Brain pericyte (primary cell): ENCODE measurements around the gene ACTR5.

Experiments used
- DNase-seq: peaks from one replicate; pipeline ENCODE4 v3.0.0-alpha.2; 2012; ENCODE audit warnings: low read depth, low spot score

The ACTR5 gene

GRCh38 chr20:38728911-38729642, 19.2 kb upstream of the ACTR5 start:
- no peak for DNase-seq

GRCh38 chr20:38729767-38730166, 18.5 kb upstream of the ACTR5 start:
- DNase-seq, result no peak

- no peak for DNase-seq
Measured at GRCh38 chr20:38730167-38730988, 17.9 kb upstream of the ACTR5 start.

- no peak for DNase-seq
Measured at GRCh38 chr20:38730989-38731737, 17.1 kb upstream of the ACTR5 start.

GRCh38 chr20:38731738-38732113, 16.5 kb upstream of the ACTR5 start:
- no peak for DNase-seq

GRCh38 chr20:38732981-38733380, 15.3 kb upstream of the ACTR5 start:
- DNase-seq, result no peak

- DNase-seq, result no peak
Measured at GRCh38 chr20:38735172-38735571, 13.1 kb upstream of the ACTR5 start.

GRCh38 chr20:38737887-38738286, 10.4 kb upstream of the ACTR5 start:
- DNase-seq, result no peak

- no peak for DNase-seq
Measured at GRCh38 chr20:38745757-38746156, 2.5 kb upstream of the ACTR5 start.

GRCh38 chr20:38747495-38748096, 664 bp upstream of the ACTR5 start:
- DNase-seq, result no peak

- no peak for DNase-seq
Measured at GRCh38 chr20:38748861-38749149, 545 bp downstream of the ACTR5 start.

GRCh38 chr20:38751360-38751976, 3.2 kb downstream of the ACTR5 start:
- no peak for DNase-seq

- no peak for DNase-seq
Measured at GRCh38 chr20:38752029-38752428, 3.8 kb downstream of the ACTR5 start.

- no peak for DNase-seq
Measured at GRCh38 chr20:38754924-38755323, 6.7 kb downstream of the ACTR5 start.

- DNase-seq, result no peak
Measured at GRCh38 chr20:38755324-38755910, 7.2 kb downstream of the ACTR5 start.

- no peak for DNase-seq
Measured at GRCh38 chr20:38757145-38757775, 9.0 kb downstream of the ACTR5 start.

GRCh38 chr20:38759106-38759505, 10.8 kb downstream of the ACTR5 start:
- DNase-seq, result no peak

- no peak for DNase-seq
Measured at GRCh38 chr20:38760978-38761377, 12.7 kb downstream of the ACTR5 start.

- no peak for DNase-seq
Measured at GRCh38 chr20:38762174-38762573, 13.9 kb downstream of the ACTR5 start.

GRCh38 chr20:38763616-38764015, 15.4 kb downstream of the ACTR5 start:
- DNase-seq, result no peak
